Globus pallidus (tissue), 1 donor: ENCODE measurements around the gene CD300LD.
"Not testable (repeated sequence)": the region's sequence is repeated elsewhere in the genome, so short reads cannot be mapped to it uniquely, and the experiment has no call there.

ENCODE experiments used
- DNase-seq: peaks from one replicate; pipeline ENCODE4 v3.0.0-alpha.2; 2015; ENCODE audit warnings: low spot score

Gene CD300LD

DNA sequence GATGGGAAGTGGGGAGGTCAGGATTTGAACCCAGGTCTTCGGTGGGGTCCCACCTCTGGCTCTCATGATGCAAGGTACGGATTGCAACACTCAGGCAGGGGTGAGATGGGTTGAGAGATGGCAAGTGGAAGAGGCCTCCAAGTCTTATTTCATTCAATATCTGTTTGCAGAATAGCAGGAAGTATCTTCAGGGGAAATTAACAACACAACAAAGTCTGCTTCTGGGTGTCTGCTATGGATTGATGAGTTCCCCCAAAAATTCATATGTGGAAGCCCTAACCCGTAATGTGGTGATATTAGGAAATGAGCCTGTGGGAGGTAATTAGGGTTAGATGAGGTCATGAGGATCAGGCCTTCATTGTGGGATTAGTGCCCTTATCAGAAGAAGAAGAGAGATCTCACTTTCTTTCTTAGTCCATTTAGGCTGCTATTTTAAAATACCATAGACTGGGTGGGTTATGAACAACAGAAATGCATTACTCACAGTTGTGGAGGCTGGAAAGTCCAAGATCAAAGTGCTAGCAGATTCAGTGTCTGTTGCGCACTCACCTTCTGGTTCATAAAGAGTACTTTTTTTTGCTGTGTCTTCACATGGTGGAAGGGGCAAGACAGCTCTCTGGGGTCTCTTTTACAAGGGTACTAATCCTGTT, 20.3 kb downstream of the CD300LD start:
- DNase-seq: no peak

DNA sequence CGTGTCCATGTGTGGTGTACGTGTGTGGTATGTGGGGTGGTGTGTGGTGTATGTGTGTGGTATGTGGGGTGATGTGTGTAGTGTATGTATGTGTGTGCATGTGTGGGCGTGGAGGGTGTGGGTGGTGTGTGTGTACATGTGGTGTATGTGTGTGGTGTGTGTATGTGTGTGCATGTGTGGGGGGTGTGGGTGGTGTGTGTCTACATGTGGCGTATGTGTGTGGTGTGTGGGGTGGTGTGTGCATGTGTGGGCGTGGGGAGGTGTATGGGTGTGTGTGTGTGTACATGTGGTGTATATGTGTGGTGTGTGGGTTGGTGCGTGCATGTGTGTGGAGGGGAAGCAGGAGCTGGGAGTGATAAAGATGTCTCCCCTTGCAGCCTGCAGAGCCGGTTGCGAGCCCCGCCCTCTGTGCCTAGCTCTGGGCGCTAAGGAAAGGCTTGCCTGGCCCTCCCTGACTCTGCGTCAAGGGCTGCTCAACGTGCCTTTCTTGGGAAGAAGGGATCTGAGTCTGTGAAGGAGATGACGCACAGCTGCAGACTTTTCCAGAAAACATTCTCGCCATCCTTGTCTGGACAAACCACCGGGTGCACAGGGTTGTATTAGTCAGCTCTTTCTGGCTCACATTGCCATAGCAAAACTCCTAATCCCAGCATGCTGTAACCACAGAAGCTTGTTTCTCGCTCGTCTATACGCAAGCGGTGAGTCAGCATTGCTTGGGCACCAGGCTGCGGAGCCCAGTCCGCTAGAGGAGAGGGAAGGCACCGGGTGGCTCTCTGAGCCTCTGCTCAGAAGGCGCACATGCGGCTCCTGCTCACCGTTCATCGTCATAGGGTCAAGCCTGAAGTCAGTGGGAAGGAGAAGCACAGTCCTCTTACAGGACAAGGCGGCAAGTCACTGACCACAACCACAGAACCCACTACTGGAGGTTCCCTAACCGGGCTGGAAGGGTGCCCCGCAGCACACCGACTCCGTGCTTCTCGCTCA, 22.8 kb downstream of the CD300LD start:
- peak; percentile 5 for DNase-seq

DNA sequence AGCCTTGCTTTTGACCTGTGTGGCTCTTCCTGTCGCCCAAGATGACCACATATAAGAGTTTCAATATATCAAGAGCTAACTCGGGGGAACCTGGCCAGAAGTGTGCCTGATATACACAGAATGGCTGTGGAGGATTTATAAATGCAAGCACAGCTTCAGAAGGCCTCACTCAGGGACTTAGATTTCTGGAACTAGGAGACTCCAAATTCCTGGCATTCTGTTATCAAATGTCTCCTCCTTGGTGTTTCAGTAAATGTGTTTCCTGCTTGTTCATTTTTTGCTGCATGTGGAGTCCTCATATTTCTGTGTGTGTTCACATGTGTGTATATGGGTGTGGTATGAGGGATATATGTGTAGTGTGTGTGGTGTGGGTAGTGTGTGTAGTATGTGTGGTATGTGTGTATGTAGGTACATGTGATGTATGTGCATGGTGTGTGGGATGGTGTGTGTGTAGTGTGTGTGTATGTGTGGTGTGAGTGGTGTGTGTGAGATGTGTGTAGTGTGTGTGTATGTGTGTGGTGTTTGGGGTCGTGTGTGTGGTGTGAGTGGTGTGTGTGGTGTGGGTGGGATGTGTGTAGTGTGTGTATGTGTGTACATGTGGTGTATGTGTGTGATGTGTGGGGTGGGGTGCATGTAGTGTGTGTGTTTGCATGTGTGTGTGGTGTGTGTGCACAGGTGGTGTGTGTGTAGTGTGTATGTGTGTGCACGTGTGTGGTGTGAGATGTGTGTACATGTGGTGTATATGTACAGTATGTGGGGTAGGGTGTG, 23.8 kb downstream of the CD300LD start:
- no peak for DNase-seq

DNA sequence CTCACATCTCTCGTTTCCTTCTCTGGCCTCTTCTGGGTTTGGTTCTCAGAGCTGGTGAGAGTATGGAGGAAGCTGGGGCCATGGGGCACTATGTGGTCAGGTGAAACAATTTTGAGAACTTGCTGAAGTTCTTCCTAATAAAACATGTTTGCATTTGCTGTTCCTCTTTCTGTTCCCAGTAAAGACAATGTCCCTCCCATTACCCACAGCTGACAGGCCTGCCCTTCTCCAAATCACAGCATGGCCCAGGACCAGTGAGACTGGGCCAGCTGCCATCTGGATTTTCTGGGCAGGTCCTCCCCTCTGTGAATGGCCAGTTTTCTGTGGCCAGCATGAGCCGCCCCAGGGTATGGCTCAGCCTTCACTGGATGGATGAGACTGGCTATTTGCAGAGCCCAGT, 24.7 kb downstream of the CD300LD start, which contains the start of gene CD300H:
Gene CD300H, minus strand, starts transcription at position 113 of the 400 bp plus-strand sequence.
- DNase-seq: peak; percentile 41

DNA sequence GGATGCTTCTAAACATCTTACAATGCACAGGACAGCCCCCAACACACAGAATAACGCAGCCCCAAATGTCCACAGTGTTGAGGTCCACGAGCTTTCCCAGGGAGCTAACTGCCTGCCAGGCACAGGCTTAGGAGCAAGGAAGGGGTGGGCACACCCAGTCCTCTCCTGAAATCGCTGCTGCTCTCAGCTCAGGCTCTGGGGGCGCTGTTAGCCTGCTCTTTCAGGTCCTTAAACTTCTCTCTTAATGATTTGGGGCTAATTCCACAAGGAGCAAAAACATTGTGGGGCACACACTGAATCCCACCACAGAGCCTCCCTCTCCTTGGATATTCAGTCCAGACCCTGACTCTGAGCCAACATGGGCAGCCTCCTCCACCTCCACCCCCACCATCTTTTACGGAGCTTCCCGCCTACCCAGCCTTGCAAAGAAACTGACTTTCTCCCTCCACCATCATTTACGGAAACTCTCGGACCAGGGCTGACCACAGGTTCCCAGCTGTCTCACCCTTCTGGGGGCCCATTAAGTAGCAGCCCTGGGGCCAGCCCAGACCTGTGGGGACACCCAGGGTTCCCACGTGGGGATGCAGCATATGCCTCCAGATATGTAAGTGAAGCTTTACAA, 25.8 kb downstream of the CD300LD start:
- DNase-seq: peak; percentile 6

DNA sequence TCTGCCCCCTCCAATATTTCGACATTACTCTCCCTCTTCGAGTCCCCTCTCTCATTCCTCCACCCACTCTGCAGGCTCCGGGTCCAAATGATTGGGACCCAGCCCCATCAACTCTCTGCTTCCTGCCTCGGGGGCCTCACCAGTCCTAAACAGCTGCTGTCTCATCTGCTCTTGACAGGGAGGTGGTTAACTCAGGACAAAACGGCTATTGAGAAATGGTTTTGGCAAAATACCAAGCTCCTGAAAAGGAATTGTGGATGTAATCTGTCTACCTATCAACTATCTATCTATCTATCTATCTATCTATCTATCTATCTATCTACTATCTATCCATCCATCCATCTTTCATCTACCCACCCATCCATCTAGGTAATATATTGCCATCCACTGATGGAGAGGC, 27.0 kb downstream of the CD300LD start:
- DNase-seq: no peak

DNA sequence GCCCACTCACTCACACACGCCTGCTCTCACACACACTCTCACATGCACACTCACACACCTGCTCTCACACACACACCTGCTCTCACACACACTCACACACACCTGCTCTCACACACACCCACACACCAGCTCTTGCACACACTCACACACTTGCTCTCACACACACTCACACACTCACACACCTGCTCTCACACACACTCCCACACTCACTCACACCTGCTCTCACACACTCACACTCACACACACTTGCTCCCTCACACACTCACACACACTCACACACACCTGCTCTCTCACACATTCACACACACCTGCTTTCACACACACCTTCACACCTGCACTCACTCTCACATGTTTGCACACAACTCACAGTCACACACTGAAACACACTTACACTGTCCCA, 28.7 kb downstream of the CD300LD start:
- no peak for DNase-seq

DNA sequence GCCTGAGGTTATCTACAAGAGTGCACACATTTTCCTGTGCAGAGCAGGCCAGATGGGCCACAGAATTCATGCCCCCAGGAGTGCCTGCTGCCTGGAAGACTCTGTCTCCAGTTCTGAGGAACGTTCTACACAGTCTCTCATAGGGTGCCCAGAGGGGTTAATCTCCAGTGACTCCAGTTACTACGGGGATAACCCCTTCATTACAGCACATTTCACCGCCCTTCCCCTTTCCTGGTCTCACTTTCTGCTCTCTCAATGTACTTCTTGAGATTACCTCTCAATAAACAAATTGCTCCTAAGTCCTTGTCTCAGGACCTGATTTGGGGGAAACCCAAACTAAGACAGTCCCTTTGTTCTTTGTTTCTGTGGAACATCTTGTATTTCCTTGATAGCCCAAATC, 30.5 kb downstream of the CD300LD start:
- DNase-seq: no peak

DNA sequence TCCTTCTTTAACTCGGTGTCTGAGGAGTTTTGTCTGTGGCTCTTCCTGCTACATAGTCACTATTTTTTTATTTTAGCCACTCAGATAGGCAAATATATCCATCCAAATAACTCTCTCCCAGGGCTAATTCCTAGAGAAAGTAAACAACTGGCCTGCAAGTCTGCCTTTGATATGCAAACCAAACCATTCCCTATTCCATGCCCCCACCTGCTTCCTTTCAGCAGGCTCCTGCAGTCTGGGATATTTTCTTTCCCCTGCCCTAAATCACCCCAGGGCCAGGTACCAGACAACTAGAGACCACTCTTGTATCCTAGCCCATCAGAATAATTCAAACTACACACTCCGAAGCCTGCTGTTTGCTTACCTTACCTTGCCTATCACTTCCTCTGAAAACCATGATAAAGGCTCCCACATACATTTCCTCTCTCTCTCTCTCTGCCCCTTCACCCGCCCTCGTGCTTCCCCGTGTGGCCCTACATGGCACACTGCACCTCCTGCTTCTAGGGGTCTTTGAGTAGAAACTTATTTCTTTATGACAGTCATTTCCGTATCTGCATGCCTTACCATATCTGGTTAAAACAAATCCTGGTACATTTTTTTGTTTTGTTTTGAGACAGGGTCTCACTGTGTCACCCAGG, 33.1 kb downstream of the CD300LD start:
- no peak for DNase-seq

DNA sequence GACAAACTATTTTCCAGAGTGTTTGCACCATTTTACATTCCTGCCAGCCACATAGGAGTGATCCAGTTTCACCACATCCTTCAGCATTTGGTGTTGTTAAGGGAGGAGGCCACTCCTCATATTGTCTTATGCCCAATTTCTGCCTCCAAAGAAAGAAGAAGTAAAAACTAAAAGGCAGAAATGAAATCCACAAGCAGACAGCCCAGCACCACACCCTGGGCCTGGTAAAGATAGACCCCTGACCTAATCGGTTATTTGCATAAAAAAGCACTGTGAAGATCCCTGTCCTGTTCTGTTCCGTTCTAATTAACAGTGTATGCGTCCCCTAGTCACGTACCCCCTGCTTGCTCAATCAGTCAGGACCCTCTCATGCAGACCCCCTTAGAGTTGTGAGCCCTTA, 33.7 kb downstream of the CD300LD start:
- not testable (repeated sequence) for DNase-seq

DNA sequence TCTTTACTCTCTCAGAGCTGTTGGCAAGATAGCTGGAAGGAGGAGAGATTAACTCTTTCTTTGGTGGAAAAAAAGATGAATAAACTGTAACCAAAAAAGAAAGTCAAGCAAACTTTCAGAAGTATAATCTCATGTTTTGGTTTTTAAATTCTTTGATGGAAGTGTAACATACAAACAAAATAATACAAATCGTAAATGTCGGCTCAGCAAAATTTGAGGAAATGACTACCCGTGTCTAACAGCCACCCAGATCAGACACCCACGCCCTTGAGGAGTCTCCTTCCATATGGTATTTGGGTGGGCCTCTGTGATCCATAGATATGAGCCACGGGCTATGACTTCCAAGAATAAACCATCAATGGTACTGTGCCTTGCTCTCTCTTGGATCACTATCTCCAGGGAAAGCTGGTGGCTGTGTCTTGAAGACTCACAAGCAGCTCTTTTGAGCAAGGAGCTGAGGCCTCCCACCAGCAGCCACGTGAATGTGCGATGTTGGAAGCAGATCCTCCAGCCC, 36.6 kb downstream of the CD300LD start:
- no peak for DNase-seq

DNA sequence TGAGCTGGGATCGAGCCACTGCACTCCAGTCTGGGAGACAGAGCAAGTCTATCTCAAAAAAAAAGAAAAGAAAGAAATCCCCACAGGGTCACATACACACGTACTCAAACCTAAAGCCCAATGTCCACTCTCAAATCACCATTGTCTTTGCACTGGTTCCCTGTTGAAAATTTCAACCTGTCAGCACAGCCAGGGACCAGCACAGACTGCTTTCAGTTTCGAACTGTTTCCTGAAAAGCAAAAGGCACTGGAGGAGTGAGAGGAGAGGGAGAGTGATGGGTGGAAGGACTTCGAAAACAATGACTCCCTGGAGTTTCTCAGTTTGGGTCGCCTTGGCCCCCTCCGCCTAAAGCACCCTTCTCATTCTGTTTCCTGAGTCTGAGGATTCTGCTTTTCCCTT, 37.2 kb downstream of the CD300LD start:
- no peak for DNase-seq

DNA sequence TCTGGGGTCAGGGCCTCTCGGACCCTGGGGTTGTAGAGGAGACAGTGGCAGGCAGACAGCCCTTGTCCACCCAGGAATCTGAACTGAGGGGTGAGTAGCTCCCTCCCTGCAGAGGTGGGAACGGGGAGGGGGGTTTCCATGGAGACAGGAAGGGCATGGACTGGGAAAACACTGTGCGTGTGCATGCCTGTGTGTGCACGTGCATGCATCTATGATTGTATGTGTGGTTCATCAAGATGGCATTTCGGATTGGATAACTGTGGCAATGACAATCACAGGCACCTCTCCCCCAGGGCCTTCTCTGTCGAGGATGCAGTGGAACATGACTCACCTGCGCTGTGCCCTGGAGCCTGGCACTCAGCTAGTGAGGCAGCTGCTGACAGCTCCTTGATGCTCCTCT, 40.0 kb downstream of the CD300LD start:
- DNase-seq: no peak

DNA sequence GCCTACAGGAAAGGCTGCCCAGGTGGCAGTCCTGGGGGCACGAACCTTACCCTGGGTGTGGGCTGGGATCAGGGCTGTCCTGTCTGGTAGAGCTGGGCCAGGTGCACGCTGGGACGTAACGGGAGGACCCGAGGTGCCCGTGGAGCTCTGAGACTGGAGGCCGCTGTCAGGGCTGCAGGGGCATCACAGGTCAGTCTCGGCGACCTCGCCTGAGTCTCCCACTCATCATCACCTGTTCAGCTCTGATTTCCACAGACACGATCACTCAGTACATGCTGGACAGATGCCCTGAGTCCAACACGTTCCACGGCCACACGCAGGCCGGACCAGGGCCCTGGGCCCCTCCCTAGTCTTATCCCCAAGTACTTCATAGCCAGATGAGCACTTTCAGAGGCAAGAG, 41.5 kb downstream of the CD300LD start:
- no peak for DNase-seq

DNA sequence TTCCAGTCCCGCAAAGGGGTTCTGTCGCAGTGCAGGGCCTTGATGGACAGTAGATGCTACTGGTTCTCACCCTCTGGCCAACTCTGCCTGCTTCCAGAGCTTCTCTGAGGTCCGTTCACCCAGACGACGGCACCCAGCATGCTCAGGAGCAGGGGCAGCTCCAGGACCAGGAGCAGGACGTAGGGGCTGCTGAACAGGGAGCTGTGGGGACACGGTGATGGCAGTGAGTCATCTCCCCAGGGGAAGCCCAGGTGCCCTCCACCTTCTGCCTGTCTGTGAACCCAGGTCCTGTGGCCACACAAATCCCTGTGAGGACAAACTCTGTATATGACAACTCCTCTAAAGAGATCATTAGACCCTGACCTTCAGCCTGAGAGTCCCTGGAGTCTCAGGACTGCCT, 42.7 kb downstream of the CD300LD start:
- DNase-seq: no peak

DNA sequence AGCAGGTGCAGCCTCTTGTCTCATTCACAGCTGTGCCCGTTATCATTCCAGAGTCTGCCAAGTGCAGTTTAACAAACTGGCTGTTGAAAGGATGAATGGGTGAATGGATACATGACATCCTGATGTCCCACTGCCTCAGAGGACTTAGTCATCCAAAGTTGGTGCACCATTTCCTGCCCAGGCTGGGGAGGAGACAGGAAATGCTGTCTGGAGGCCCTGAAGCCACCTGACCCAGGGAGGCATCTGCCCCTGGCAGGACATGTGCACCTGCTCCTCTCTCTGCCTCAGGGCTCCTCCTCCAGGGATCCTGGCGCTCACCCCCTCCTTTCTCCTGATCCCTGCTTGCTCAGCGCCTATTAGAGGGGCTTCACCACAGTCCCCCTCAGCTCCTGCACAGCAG, 44.3 kb downstream of the CD300LD start:
- no peak for DNase-seq

DNA sequence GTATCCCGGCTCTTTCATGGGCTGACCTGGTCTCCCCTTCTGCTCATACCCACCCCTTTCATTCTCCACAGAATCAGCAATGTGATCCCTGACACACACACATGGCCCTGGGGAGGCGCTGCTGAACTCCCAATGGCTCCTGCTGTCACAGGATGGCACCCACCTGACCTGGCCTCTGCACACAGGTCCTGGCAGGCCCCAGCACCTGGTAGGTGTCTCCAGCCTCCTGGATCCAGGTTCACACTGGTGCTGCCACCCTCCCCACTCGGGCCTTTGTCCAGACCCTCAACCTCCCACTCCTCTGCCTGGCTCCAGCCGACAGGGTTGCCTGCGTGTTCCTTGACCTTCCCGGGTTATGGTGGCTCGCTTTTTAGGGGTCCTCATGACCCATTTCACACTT, 44.8 kb downstream of the CD300LD start:
- DNase-seq: no peak

DNA sequence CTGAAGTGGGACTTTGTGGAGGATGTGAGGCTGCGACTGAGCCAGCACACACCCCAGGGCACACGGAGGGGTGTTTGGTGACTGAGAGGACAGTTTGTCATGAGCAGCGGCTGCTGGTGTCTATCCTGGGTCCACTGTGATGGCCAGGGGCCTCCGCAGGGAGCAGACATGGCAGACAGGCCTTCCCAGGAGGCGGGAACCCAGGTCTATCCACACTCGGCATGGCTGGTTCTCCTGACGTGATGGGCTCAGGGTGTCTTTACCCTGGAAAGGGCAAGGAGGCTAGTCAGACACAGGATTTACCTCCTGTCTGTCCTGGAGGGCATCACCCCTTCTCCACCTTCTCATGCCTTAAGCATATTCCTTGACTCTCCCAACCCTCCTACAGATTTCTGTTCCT, 45.5 kb downstream of the CD300LD start:
- no peak for DNase-seq

DNA sequence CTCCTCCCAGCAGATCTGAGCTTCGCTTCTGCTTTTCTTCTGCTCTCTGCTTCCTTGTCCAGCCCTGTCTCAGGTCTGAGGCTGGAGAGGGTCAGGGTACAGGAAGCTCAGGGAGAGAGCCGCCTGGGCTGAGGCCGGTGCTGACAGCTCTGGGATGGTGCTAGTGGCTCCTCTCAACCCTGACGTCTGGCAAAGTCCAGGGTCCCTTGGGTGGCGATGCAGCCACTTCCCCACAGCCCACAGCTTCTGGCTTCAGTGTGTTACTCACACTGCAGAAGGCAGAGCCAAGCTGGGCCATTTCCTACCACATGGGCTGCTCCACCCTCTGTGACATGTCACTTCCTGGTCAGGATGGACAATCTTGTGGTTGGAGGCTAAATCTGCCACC, 46.2 kb downstream of the CD300LD start, which contains the start of gene CD300C:
Gene CD300C, minus strand, starts transcription at position 273 of the 388 bp plus-strand sequence. CDS start 333 bp downstream, outside the sequence.
- DNase-seq: no peak

DNA sequence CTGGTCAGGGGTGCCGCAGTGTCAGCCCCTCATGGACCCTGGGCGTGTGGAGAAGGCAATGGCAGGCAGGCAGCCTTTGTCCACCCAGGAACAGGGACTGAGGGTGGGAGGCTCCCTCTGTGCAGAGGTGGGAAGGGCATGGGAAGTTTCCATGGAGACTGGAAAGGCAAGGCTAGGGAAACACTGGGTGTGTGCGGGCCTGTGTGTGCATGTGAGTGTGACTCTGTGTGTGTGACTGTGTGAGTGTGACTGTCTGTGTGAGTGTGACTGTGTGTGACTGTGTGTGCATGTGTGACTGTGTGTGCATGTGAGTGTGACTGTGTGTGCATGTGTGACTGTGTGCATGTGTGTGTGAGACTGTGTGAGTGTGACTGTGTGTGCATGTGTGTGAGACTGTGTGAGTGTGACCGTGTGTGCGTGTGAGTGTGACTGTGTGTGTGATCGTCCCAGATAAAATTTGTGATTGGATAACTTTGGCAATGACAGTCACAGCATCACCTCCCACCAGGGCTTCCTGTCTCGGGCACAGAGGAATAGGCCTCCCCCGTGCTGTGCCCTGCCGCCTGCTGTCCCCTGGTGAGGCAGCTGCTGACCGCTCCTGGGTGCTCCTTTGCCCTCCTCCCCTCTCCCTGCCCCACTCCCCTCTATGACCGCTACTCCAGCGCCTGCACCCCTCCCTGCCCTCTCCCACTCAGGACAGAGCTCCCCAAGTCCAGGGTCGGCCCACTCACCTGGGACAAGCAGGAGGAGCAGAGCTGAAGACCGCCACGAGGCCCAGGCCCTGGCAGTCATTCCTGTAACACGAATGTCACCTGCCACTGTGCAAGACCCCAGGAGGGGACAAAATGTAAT, 46.9 kb downstream of the CD300LD start:
- DNase-seq: no peak
